Adipose tissue (tissue), 3 donors: Measurements from ENCODE around the gene ACTL7B. TPM values are rescaled to one million over a fixed set of nuclear protein-coding genes. Genes with fewer than 3 reads are reported as not detected.
"Not testable (repeated sequence)": the region's sequence is repeated elsewhere in the genome, so short reads cannot be mapped to it uniquely, and the experiment has no call there.

Experiments used
- H3K27ac ChIP-seq: one replicate; pipeline ENCODE4 v1.5.1; 2013; ENCODE audit warnings: low read depth, low read length
- WGBS, 3 donors: extraction: QIAGEN DNeasy Blood & Tissue Kit; methylation state at CpG; one replicate each; pipeline ENCODE4 v1.1.7; 2013; 5-methylcytosine and 5-hydroxymethylcytosine counted together
- polyA plus RNA-seq, 3 donors: library from polyadenylated mRNA; stranded (reverse); fragments of 200-250 nt; gene quantifications; one replicate each; pipeline ENCODE4 v1.2.3, GENCODE V29; 2013
- donor health status: healthy with polysubstance abuse.
- donor health status: Bipolar disorder and iron deficiency.
- donor health status: healthy.

The ACTL7B gene
- polyA plus RNA-seq, 3 donors, result not detected

GRCh38 chr9:108851138-108851537 lies 4.6 kb downstream of the ACTL7B start:
- no peak overlapping the region for H3K27ac ChIP-seq
- WGBS, 3 donors, result 78 to 90% (median 89%) methylated on average over 3 of the region's 3 CpGs

- 87 to 94% (median 91%) methylated on average over 3 of the region's 3 CpGs for WGBS, 3 donors
Observed at GRCh38 chr9:108850293-108850897, 5.4 kb downstream of the ACTL7B start.

GRCh38 chr9:108848296-108848695 lies 7.5 kb downstream of the ACTL7B start:
- not testable (repeated sequence) for H3K27ac ChIP-seq
- WGBS, 3 donors, result 95 to 97% (median 95%) methylated on average over 8 of the region's 8 CpGs

More at GRCh38 chr9:108850293-108850897, 5.4 kb downstream of the ACTL7B start:
- H3K27ac ChIP-seq, result no peak overlapping the region

- no peak overlapping the region for H3K27ac ChIP-seq
- WGBS, 3 donors, result 82 to 91% (median 86%) methylated on average over 2 of the region's 2 CpGs
Observed at GRCh38 chr9:108845947-108846346, 9.8 kb downstream of the ACTL7B start.

GRCh38 chr9:108845507-108845906 lies 10.3 kb downstream of the ACTL7B start:
- 74 to 88% (median 80%) methylated on average over 5 of the region's 5 CpGs for WGBS, 3 donors
- no peak overlapping the region for H3K27ac ChIP-seq

GRCh38 chr9:108844856-108845255 lies 10.9 kb downstream of the ACTL7B start:
- WGBS, 3 donors, result 84 to 91% (median 91%) methylated on average over 2 of the region's 2 CpGs
- no peak overlapping the region for H3K27ac ChIP-seq

GRCh38 chr9:108844391-108844790 lies 11.4 kb downstream of the ACTL7B start:
- whole genome bisulfite sequencing, 3 donors, result 44 to 60% (median 47%) methylated on average over 2 of the region's 2 CpGs
- no peak overlapping the region for H3K27ac ChIP-seq

GRCh38 chr9:108842610-108843295 lies 13.0 kb downstream of the ACTL7B start:
- whole genome bisulfite sequencing, 3 donors, result 40 to 65% (median 51%) methylated on average over 16 of the region's 16 CpGs
- H3K27ac ChIP-seq, result no peak overlapping the region

GRCh38 chr9:108839561-108839960 lies 16.2 kb downstream of the ACTL7B start:
- 81 to 97% (median 91%) methylated on average over 5 of the region's 5 CpGs for WGBS, 3 donors
- H3K27ac ChIP-seq, result not testable (repeated sequence)

GRCh38 chr9:108838017-108838416 lies 17.8 kb downstream of the ACTL7B start:
- H3K27ac ChIP-seq, result no peak overlapping the region
- 83 to 89% (median 86%) methylated on average over 6 of the region's 6 CpGs for WGBS, 3 donors

- no peak overlapping the region for H3K27ac ChIP-seq
- 70 to 83% (median 80%) methylated on average over 4 of the region's 4 CpGs for WGBS, 3 donors
Observed at GRCh38 chr9:108837530-108837929, 18.3 kb downstream of the ACTL7B start.

GRCh38 chr9:108836781-108837180 lies 19.0 kb downstream of the ACTL7B start:
- H3K27ac ChIP-seq, result no peak overlapping the region
- 72 to 77% (median 75%) methylated on average over 5 of the region's 5 CpGs for WGBS, 3 donors

GRCh38 chr9:108836319-108836718 lies 19.5 kb downstream of the ACTL7B start:
- 81 to 92% (median 91%) methylated on average over 9 of the region's 9 CpGs for WGBS, 3 donors
- H3K27ac ChIP-seq, result no peak overlapping the region

- H3K27ac ChIP-seq, result no peak overlapping the region
- 77 to 92% (median 87%) methylated on average over 7 of the region's 7 CpGs for WGBS, 3 donors
Observed at GRCh38 chr9:108835831-108836230, 20.0 kb downstream of the ACTL7B start.

- H3K27ac ChIP-seq, result no peak overlapping the region
- WGBS, 3 donors, result 63 to 74% (median 72%) methylated on average over 4 of the region's 4 CpGs
Observed at GRCh38 chr9:108834959-108835665, 20.7 kb downstream of the ACTL7B start.

- WGBS, 3 donors, result 95 to 98% (median 97%) methylated on average over 3 of the region's 3 CpGs
- H3K27ac ChIP-seq, result no peak overlapping the region
Observed at GRCh38 chr9:108832179-108832500, 23.6 kb downstream of the ACTL7B start.

- no peak overlapping the region for H3K27ac ChIP-seq
- 83 to 89% (median 85%) methylated on average over 1 of the region's 1 CpG for WGBS, 3 donors
Observed at GRCh38 chr9:108831496-108832178, 24.1 kb downstream of the ACTL7B start.

- WGBS, 3 donors, result 53 to 68% (median 65%) methylated on average over 2 of the region's 2 CpGs
Observed at GRCh38 chr9:108830272-108830671, 25.5 kb downstream of the ACTL7B start.

GRCh38 chr9:108823829-108824228 lies 32.0 kb downstream of the ACTL7B start:
- 69 to 92% (median 91%) methylated on average over 3 of the region's 3 CpGs for WGBS, 3 donors
- no peak overlapping the region for H3K27ac ChIP-seq

More at GRCh38 chr9:108830272-108830671, 25.5 kb downstream of the ACTL7B start:
- no peak overlapping the region for H3K27ac ChIP-seq
